B cell (primary cell): Measurements from ENCODE around the gene WDR7. TPM values are rescaled to one million over a fixed set of nuclear protein-coding genes. Genes with fewer than 3 reads are reported as not detected.

Experiments used
- ATAC-seq: fragments of 200-7000 bp; cut with Tn5 transposase; one replicate; pipeline ENCODE4 v1.10.0; 2021; ENCODE audit warnings: low read depth, mild to moderate bottlenecking, moderate number of reproducible peaks, moderate library complexity
- CTCF ChIA-PET: fragments of 350-600 bp; sonication (Branson Sonifier 250); formaldehyde crosslinking; loops from one replicate; lab custom pipeline; 2021; ENCODE audit warnings: antibody characterized with exemption, inconsistent platforms; lab: Charles Lee
- POLR2A ChIA-PET: fragments of 350-600 bp; sonication (Branson Sonifier 250); formaldehyde crosslinking; loops from one replicate; lab custom pipeline; 2021; ENCODE audit warnings: antibody characterized with exemption; lab: Charles Lee
- DNase-seq: peaks from one replicate; pipeline ENCODE4 v3.0.0; 2013
- H2AFZ ChIP-seq: 2 replicates; pipeline ENCODE4 v1.6.1; 2012; ENCODE audit warnings: mild to moderate bottlenecking, low read depth, low read length; ENCODE audit not compliant: insufficient read depth, poor library complexity, severe bottlenecking
- H3K27ac ChIP-seq, 2 donors: 1 replicate in 1 of 2; 2 replicates in 1 of 2; pipeline ENCODE4 v1.5.1; 2012 to 2013; ENCODE audit warnings: low read length in 2 of 2, mild to moderate bottlenecking in 2 of 2, moderate library complexity in 1 of 2
- H3K27me3 ChIP-seq, 4 experiments: fragments of 200-600 bp in 1 of 4; sonication (generic) in 1 of 4; replicated peaks in 1 of 4; 1 replicate in 2 of 4; 2 replicates in 2 of 4; pipeline versions ENCODE4 v1.6.1 to v1.7.0; 2013 to 2016; ENCODE audit warnings: low read length in 3 of 4, mild to moderate bottlenecking in 2 of 4, mixed read lengths in 1 of 4, moderate library complexity in 1 of 4; ENCODE audit not compliant: insufficient read depth in 4 of 4, control insufficient read depth in 3 of 4; ENCODE audit errors: control extremely low read depth in 1 of 4
- H3K36me3 ChIP-seq, 2 experiments: replicated peaks in 1 of 2; 1 replicate in 1 of 2; 2 replicates in 1 of 2; pipeline versions ENCODE4 v1.6.1 to v1.7.1; 2013; ENCODE audit warnings: low read length in 1 of 2; ENCODE audit not compliant: insufficient read depth in 2 of 2, control insufficient read depth in 1 of 2; ENCODE audit errors: control extremely low read depth in 1 of 2, extremely low read depth in 1 of 2
- H3K4me1 ChIP-seq, 2 donors: fragments of 200-600 bp in 1 of 2; sonication (generic) in 1 of 2; 1 replicate in 1 of 2; 2 replicates in 1 of 2; pipeline versions ENCODE4 v1.5.1 to v1.6.1; 2013 to 2017; ENCODE audit warnings: low read length in 2 of 2; ENCODE audit not compliant: control insufficient read depth in 2 of 2, insufficient read depth in 2 of 2
- H3K4me2 ChIP-seq: replicated peaks from 2 replicates; pipeline ENCODE3; 2012; ENCODE audit warnings: mild to moderate bottlenecking, low read depth, low read length; ENCODE audit not compliant: poor library complexity, severe bottlenecking
- H3K4me3 ChIP-seq, 5 experiments: fragments of 200-600 bp in 1 of 5; sonication (generic) in 1 of 5; 1 replicate in 3 of 5; 2 replicates in 2 of 5; pipeline versions ENCODE4 v1.5.1 to v1.7.0; 2011 to 2016; ENCODE audit warnings: low read length in 4 of 5, mild to moderate bottlenecking in 4 of 5, low read depth in 2 of 5, control low read depth in 1 of 5, moderate library complexity in 1 of 5; ENCODE audit not compliant: insufficient read depth in 1 of 5; ENCODE audit errors: control extremely low read depth in 1 of 5, extremely low read depth in 1 of 5
- H3K79me2 ChIP-seq: fragments of 200-600 bp; sonication (generic); one replicate; pipeline ENCODE4 v1.6.0; 2016; ENCODE audit warnings: low read length; ENCODE audit not compliant: control insufficient read depth, insufficient read depth
- H3K9ac ChIP-seq: fragments of 200-600 bp; sonication (generic); 2 replicates; pipeline ENCODE4 v1.6.1; 2017; ENCODE audit warnings: mild to moderate bottlenecking, low read length, moderate library complexity
- H3K9me3 ChIP-seq, 3 donors: one replicate each; pipeline versions ENCODE4 v1.6.1 to v1.7.1; 2013; ENCODE audit warnings: low read length in 2 of 3; ENCODE audit not compliant: control insufficient read depth in 2 of 3, insufficient read depth in 1 of 3; ENCODE audit errors: control extremely low read depth in 1 of 3
- H4K20me1 ChIP-seq: 2 replicates; pipeline ENCODE4 v1.6.0; 2012; ENCODE audit warnings: mild to moderate bottlenecking, low read length; ENCODE audit not compliant: insufficient read depth, control insufficient read depth, poor library complexity, severe bottlenecking
- H3K27ac Mint-ChIP-seq: one replicate; pipeline ENCODE4 v1.8.0; 2021; ENCODE audit warnings: mixed read lengths
- H3K27me3 Mint-ChIP-seq: one replicate; pipeline ENCODE4 v1.8.0; 2021; ENCODE audit warnings: mixed read lengths
- H3K4me1 Mint-ChIP-seq: one replicate; pipeline ENCODE4 v1.8.0; 2021; ENCODE audit warnings: mixed read lengths
- H3K4me3 Mint-ChIP-seq: one replicate; pipeline ENCODE4 v1.8.0; 2021; ENCODE audit warnings: mixed read lengths
- H3K9me3 Mint-ChIP-seq: one replicate; pipeline ENCODE4 v1.8.0; 2022; ENCODE audit warnings: mixed read lengths; ENCODE audit not compliant: insufficient read depth
- CTCF ChIP-seq: fragments of 200-600 bp; IDR thresholded peaks from one replicate; pipeline ENCODE4 v1.8.0; 2022; ENCODE audit warnings: antibody characterized with exemption, mild to moderate bottlenecking
- EZH2 ChIP-seq: IDR thresholded peaks from 2 replicates; pipeline ENCODE4 v1.6.1; 2012; ENCODE audit warnings: borderline replicate concordance, low read depth, mild to moderate bottlenecking, moderate library complexity, low read length; ENCODE audit not compliant: insufficient read depth, poor library complexity, severe bottlenecking
- WGBS: methylation state at CpG from one replicate; pipeline ENCODE4 v1.1.5; 2013; ENCODE audit warnings: missing lambda C conversion rate; ENCODE audit not compliant: insufficient coverage; 5-methylcytosine and 5-hydroxymethylcytosine counted together
- intact Hi-C: fragments of 100-400 bp; cut with micrococcal nuclease; formaldehyde crosslinking; loops from one replicate; pipeline ENCODE4 v1.10.0; 2022
- polyA plus RNA-seq: library from polyadenylated mRNA; depleted of rRNA; stranded (reverse); fragments of >200 nt; gene quantifications from 2 replicates; pipeline ENCODE4 v1.2.3, GENCODE V29; 2012
- total RNA-seq, 2 donors: library from RNA; stranded (reverse); fragments of 120-200 nt in 1 of 2; gene quantifications; 1 replicate in 1 of 2; 2 replicates in 1 of 2; pipeline versions ENCODE4 v1.2.3 to v1.2.4, GENCODE V29; 2013 to 2022

The WDR7 gene
- total and polyA plus RNA-seq, 2 donors (not counting 1 experiment from before 2014, with no cell fraction given), result 5.5 to 45.0 TPM

- WGBS, result 100% methylated on average over 6 of the region's 8 CpGs
- H3K4me3 ChIP-seq, result no peak overlapping the region
- no peaks in the 10 kb centered on the region for H3K27me3 Mint-ChIP-seq
- DNase-seq (no peak), ATAC-seq (no peak)
- H3K9ac ChIP-seq, result no peak overlapping the region
- no peak overlapping the region for H2AFZ ChIP-seq
- H3K9me3 Mint-ChIP-seq, result no peaks in the 10 kb centered on the region
- no peaks in the 10 kb centered on the region for H3K36me3 ChIP-seq
- no peak overlapping the region for H3K27ac ChIP-seq
- peaks cover 29% of the 10 kb centered on the region for H3K79me2 ChIP-seq
- no peaks in the 10 kb centered on the region for H3K27me3 ChIP-seq
- TF ChIP-seq EZH2, result no peak
- CTCF ChIA-PET, result interaction anchor here (0.9 kb wide), 1 partner anchor 9 kb away, joined by 4 read pairs; the partner anchor contains the start of gene WDR7
- POLR2A ChIA-PET, result no interaction called here
- H3K4me1 ChIP-seq, result peaks cover 15% of the 10 kb centered on the region in 2 donors
- no peaks in the 10 kb centered on the region for H4K20me1 ChIP-seq
- no peaks in the 10 kb centered on the region for H3K9me3 ChIP-seq
- H3K4me3 Mint-ChIP-seq, result no peak overlapping the region
- no peak overlapping the region for H3K4me2 ChIP-seq
- intact Hi-C loops, result no loop called here
- H3K27ac Mint-ChIP-seq, result no peak overlapping the region
- peaks cover 24% of the 10 kb centered on the region for H3K4me1 Mint-ChIP-seq
These were observed 9.3 kb upstream of the WDR7 start for GRCh38 chr18:56641714-56642337.

GRCh38 chr18:56643381-56643780, 7.8 kb upstream of the WDR7 start:
- H3K36me3 ChIP-seq, result no peaks in the 10 kb centered on the region
- H3K4me3 ChIP-seq, result no peak overlapping the region
- no peak for DNase-seq
- no peaks in the 10 kb centered on the region for H3K9me3 ChIP-seq
- H3K4me2 ChIP-seq, result no peak overlapping the region
- no peak for TF ChIP-seq CTCF
- TF ChIP-seq EZH2, result no peak
- no peaks in the 10 kb centered on the region for H3K9me3 Mint-ChIP-seq
- WGBS, result 100% methylated on average over 2 of the region's 3 CpGs
- no peak overlapping the region for H2AFZ ChIP-seq
- H3K4me1 ChIP-seq, result peaks cover 7 to 8% of the 10 kb centered on the region in 2 donors
- intact Hi-C loops, result no loop called here
- H3K4me3 Mint-ChIP-seq, result no peak overlapping the region
- ChIA-PET CTCF (no interaction called here), POLR2A (no interaction called here)
- H3K27me3 ChIP-seq, result no peaks in the 10 kb centered on the region
- H3K27me3 Mint-ChIP-seq, result no peaks in the 10 kb centered on the region
- peaks cover 14% of the 10 kb centered on the region for H3K79me2 ChIP-seq
- H3K9ac ChIP-seq, result no peak overlapping the region
- no peak overlapping the region for H3K27ac Mint-ChIP-seq
- H4K20me1 ChIP-seq, result no peaks in the 10 kb centered on the region
- H3K4me1 Mint-ChIP-seq, result peaks cover 13% of the 10 kb centered on the region
- ATAC-seq, result no peak
- H3K27ac ChIP-seq, result no peak overlapping the region
